Natural killer cell (primary cell): ENCODE data around the gene PDSS1. TPM values are rescaled to one million over a fixed set of nuclear protein-coding genes. Genes with fewer than 3 reads are reported as not detected.
A peak's percentile ranks its signal among the peaks of the same experiment; 100 is the strongest.

ENCODE experiments used
- ATAC-seq, 3 donors: fragments of 150-1000 bp in 2 of 3; fragments of 200-7000 bp in 1 of 3; cut with Tn5 transposase; 1 replicate in 1 of 3; 2 replicates in 2 of 3; pipeline ENCODE4 v1.10.0; 2021; ENCODE audit warnings: mild to moderate bottlenecking in 2 of 3, moderate library complexity in 2 of 3
- DNase-seq, 2 donors: peaks; one replicate each; pipeline versions ENCODE4 v3.0.0 to v3.0.0-alpha.2; 2013 to 2021; ENCODE audit warnings: mixed read lengths in 1 of 2
- H3K27ac ChIP-seq: one replicate; pipeline ENCODE4 v1.5.1; 2013; ENCODE audit warnings: mild to moderate bottlenecking, low read length
- H3K27me3 ChIP-seq: one replicate; pipeline ENCODE4 v1.6.1; 2013; ENCODE audit warnings: low read length; ENCODE audit not compliant: control insufficient read depth, insufficient read depth
- H3K36me3 ChIP-seq: one replicate; pipeline ENCODE4 v1.6.1; 2013; ENCODE audit warnings: low read length; ENCODE audit not compliant: control insufficient read depth, insufficient read depth
- H3K4me1 ChIP-seq: one replicate; pipeline ENCODE4 v1.6.1; 2013; ENCODE audit warnings: low read length; ENCODE audit not compliant: control insufficient read depth, insufficient read depth
- H3K4me3 ChIP-seq: one replicate; pipeline ENCODE4 v1.5.1; 2013; ENCODE audit warnings: low read length
- H3K9me3 ChIP-seq: one replicate; pipeline ENCODE4 v1.6.1; 2013; ENCODE audit warnings: low read length; ENCODE audit not compliant: control insufficient read depth, insufficient read depth
- H3K27ac Mint-ChIP-seq, 2 donors: one replicate each; pipeline ENCODE4 v1.8.0; 2022; ENCODE audit warnings: mild to moderate bottlenecking in 2 of 2, mixed read lengths in 2 of 2, moderate library complexity in 1 of 2
- H3K27me3 Mint-ChIP-seq, 2 donors: one replicate each; pipeline ENCODE4 v1.8.0; 2022; ENCODE audit warnings: low read depth in 2 of 2, mixed read lengths in 2 of 2
- H3K36me3 Mint-ChIP-seq: one replicate; pipeline ENCODE4 v1.8.0; 2022; ENCODE audit warnings: mixed read lengths
- H3K4me1 Mint-ChIP-seq, 2 donors: one replicate each; pipeline ENCODE4 v1.8.0; 2022; ENCODE audit warnings: mixed read lengths in 2 of 2
- H3K4me3 Mint-ChIP-seq: one replicate; pipeline ENCODE4 v1.8.0; 2022; ENCODE audit warnings: mild to moderate bottlenecking, moderate library complexity, mixed read lengths
- H3K9me3 Mint-ChIP-seq, 2 donors: one replicate each; pipeline ENCODE4 v1.8.0; 2022; ENCODE audit warnings: mixed read lengths in 2 of 2
- CTCF ChIP-seq: fragments of 200-600 bp; IDR thresholded peaks from one replicate; pipeline ENCODE4 v1.8.0; 2022; ENCODE audit warnings: antibody characterized with exemption
- WGBS: methylation state at CpG from one replicate; pipeline ENCODE4 v1.1.7; 2013; ENCODE audit warnings: missing lambda C conversion rate; ENCODE audit not compliant: insufficient coverage; 5-methylcytosine and 5-hydroxymethylcytosine counted together
- intact Hi-C: fragments of 100-400 bp; cut with micrococcal nuclease; formaldehyde crosslinking; loops from one replicate; pipeline ENCODE4 v1.14.2; 2022
- total RNA-seq, 4 donors: library from RNA; stranded (reverse); fragments of 120-200 nt in 1 of 4; gene quantifications; one replicate each; pipeline versions ENCODE4 v1.2.3 to v1.2.4, GENCODE V29; 2013 to 2022

The PDSS1 gene
- total RNA-seq, 3 donors from 2014 or later (not counting 1 experiment from before 2014, with no cell fraction given), result 3.5 to 4.4 (median 3.7) TPM

DNA sequence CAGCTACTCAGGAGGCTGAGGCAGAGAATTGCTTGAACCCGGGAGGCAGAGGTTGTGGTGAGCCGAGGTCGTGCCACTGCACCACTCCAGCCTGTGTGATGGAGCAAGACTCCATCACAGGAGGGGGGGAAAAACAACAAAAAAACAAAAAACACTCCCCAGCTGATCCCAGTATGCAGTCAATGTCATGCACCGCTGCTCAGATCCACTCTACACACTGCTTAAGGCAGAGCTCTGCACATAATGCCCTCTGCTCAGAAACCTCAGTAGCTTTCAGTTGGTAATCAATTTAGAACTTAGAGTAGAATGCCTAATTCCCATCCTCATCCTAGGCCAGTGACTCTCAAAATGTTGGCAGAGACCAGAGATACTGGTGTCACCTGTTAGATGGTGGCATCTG lies 43.9 kb downstream of the PDSS1 start:
- Mint-ChIP-seq H3K4me3 (no peak overlapping the region), H3K36me3 (no peaks in the 10 kb centered on the region), H3K27ac (no peak overlapping the region), H3K27me3 (no peaks in the 10 kb centered on the region), H3K4me1 (peaks cover 4 to 16% of the 10 kb centered on the region in 2 donors), H3K9me3 (no peaks in the 10 kb centered on the region)
- H3K4me1 ChIP-seq, result peaks cover 3% of the 10 kb centered on the region
- H3K27ac ChIP-seq, result no peak overlapping the region
- no peak for TF ChIP-seq CTCF
- peak in 1 of 3 donors; percentile 37 for ATAC-seq
- no peak overlapping the region for H3K4me3 ChIP-seq
- no peaks in the 10 kb centered on the region for H3K27me3 ChIP-seq
- peaks cover 29% of the 10 kb centered on the region for H3K36me3 ChIP-seq
- no peaks in the 10 kb centered on the region for H3K9me3 ChIP-seq
- WGBS, result 100% methylated on average over 4 of the region's 4 CpGs
- intact Hi-C loops, result no loop called here
- DNase-seq, result no peak

DNA sequence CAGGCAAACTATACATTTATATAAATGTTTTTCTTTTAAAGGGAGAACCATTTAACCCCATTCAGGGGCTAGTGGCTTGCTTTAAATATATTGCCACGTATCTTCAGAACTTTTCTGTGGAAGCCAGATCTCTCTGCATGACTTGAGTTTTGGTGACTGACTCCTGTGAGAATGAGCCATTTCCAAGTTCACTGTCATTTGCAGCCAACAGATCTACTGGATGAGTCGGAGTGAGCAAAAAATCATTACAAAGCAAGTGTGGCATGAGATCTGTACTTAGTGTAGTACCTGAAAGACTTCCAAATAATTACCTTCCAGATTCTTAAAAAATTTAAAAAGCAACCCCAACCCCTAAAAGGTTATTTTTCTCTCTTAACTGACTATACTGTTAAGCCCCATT lies 45.6 kb downstream of the PDSS1 start:
- Mint-ChIP-seq H3K4me3 (no peak overlapping the region), H3K27ac (peak overlapping the region; percentile 0 to 50), H3K27me3 (no peaks in the 10 kb centered on the region), H3K36me3 (no peaks in the 10 kb centered on the region), H3K4me1 (peaks cover 4 to 16% of the 10 kb centered on the region in 2 donors), H3K9me3 (no peaks in the 10 kb centered on the region)
- Histone ChIP-seq H3K9me3 (no peaks in the 10 kb centered on the region), H3K4me3 (no peak overlapping the region), H3K4me1 (no peaks in the 10 kb centered on the region), H3K27me3 (no peaks in the 10 kb centered on the region), H3K36me3 (peaks cover 40% of the 10 kb centered on the region), H3K27ac (no peak overlapping the region)
- no peak for DNase-seq
- ATAC-seq, result no peak
- 95% methylated on average over 2 of the region's 2 CpGs for WGBS
- intact Hi-C loops, result no loop called here
- no peak for TF ChIP-seq CTCF

- Histone ChIP-seq H3K27ac (no peak overlapping the region), H3K4me3 (no peak overlapping the region), H3K4me1 (no peaks in the 10 kb centered on the region), H3K36me3 (peaks cover 46% of the 10 kb centered on the region), H3K27me3 (no peaks in the 10 kb centered on the region), H3K9me3 (no peaks in the 10 kb centered on the region)
- intact Hi-C loops, result no loop called here
- DNase-seq (no peak), ATAC-seq (no peak)
- Mint-ChIP-seq H3K4me3 (no peak overlapping the region), H3K36me3 (no peaks in the 10 kb centered on the region), H3K27me3 (no peaks in the 10 kb centered on the region), H3K27ac (peak overlapping the region; percentile 0 to 50), H3K4me1 (peaks cover 4 to 16% of the 10 kb centered on the region in 2 donors), H3K9me3 (no peaks in the 10 kb centered on the region)
- no peak for TF ChIP-seq CTCF
- WGBS, result no CpG with 5 or more reads among the region's 1 CpG
These were observed 46.3 kb downstream of the PDSS1 start for GRCh38 chr10:26743841-26744240.

- Mint-ChIP-seq H3K9me3 (no peaks in the 10 kb centered on the region), H3K27me3 (no peaks in the 10 kb centered on the region), H3K4me1 (peaks cover 4 to 16% of the 10 kb centered on the region in 2 donors), H3K36me3 (no peaks in the 10 kb centered on the region), H3K27ac (peak overlapping the region; percentile 62 to 73), H3K4me3 (no peak overlapping the region)
- H3K27me3 ChIP-seq, result no peaks in the 10 kb centered on the region
- H3K27ac ChIP-seq, result no peak overlapping the region
- H3K9me3 ChIP-seq, result no peaks in the 10 kb centered on the region
- H3K4me1 ChIP-seq, result no peaks in the 10 kb centered on the region
- intact Hi-C loops, result no loop called here
- no peak overlapping the region for H3K4me3 ChIP-seq
- 88% methylated on average over 4 of the region's 5 CpGs for WGBS
- ATAC-seq, result no peak
- TF ChIP-seq CTCF, result no peak
- H3K36me3 ChIP-seq, result peaks cover 59% of the 10 kb centered on the region
- DNase-seq, result no peak
These were observed 48.6 kb downstream of the PDSS1 start for GRCh38 chr10:26746061-26746460.
